Erythroblast (primary cell): ENCODE results near the gene TNS1.

Experiments used
- GATA1 ChIP-seq: IDR thresholded peaks from 2 replicates; pipeline ENCODE4 v1.6.1; 2011; ENCODE audit warnings: low read depth, mild to moderate bottlenecking, control low read depth, low read length, moderate library complexity
- POLR2A ChIP-seq: IDR thresholded peaks from 2 replicates; pipeline ENCODE4 v1.6.1; 2011; ENCODE audit warnings: mild to moderate bottlenecking, low read length

DNA sequence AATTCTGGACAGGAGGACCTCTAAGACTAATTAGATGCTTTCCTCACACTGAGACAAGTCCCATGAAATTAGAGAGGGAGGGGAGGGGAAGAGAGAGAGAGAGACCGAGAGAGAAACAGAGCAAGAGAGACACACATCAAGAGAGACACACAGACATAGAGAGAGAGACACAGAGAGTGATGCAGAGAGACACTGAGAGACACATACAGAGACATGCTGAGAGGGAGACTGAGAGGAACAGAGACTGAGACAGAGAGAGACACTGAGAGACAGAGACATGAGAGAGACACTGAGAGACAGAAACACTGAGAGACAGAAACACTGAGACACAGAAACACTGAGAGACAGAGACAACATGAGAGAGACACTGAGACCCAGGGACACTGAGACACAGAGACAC lies 250.8 kb downstream of the TNS1 start:
- TF ChIP-seq POLR2A (no peak), GATA1 (no peak)
